Parathyroid adenoma (tissue), 2 donors: ENCODE measurements around the gene TENM3.

Source experiments
- H2AFZ ChIP-seq: fragments of 300-600 bp; sonication (generic); one replicate; pipeline ENCODE4 v1.7.0; 2017; ENCODE audit warnings: antibody characterized with exemption, mild to moderate bottlenecking
- H3K27ac ChIP-seq: fragments of 300-600 bp; sonication (generic); one replicate; pipeline ENCODE4 v1.7.0; 2017
- H3K27me3 ChIP-seq: fragments of 300-600 bp; sonication (generic); one replicate; pipeline ENCODE4 v1.7.0; 2017; ENCODE audit warnings: low read length; ENCODE audit not compliant: control insufficient read depth, insufficient read depth
- H3K36me3 ChIP-seq: fragments of 300-600 bp; sonication (generic); one replicate; pipeline ENCODE4 v1.7.0; 2017; ENCODE audit warnings: low read length; ENCODE audit not compliant: control insufficient read depth, insufficient read depth
- H3K4me1 ChIP-seq: fragments of 300-600 bp; sonication (generic); one replicate; pipeline ENCODE4 v1.7.0; 2017; ENCODE audit warnings: control low read depth
- H3K4me2 ChIP-seq: fragments of 300-600 bp; sonication (generic); one replicate; pipeline ENCODE4 v1.7.0; 2017; ENCODE audit warnings: low read length
- H3K4me3 ChIP-seq: fragments of 300-600 bp; sonication (generic); one replicate; pipeline ENCODE4 v1.7.0; 2017; ENCODE audit warnings: low read depth, low read length
- H3K79me2 ChIP-seq: fragments of 300-600 bp; sonication (generic); one replicate; pipeline ENCODE4 v1.7.0; 2017; ENCODE audit warnings: control low read depth
- H3K9ac ChIP-seq: fragments of 300-600 bp; sonication (generic); one replicate; pipeline ENCODE4 v1.7.0; 2017; ENCODE audit warnings: mild to moderate bottlenecking
- H3K9me3 ChIP-seq: fragments of 300-600 bp; sonication (generic); one replicate; pipeline ENCODE4 v1.7.0; 2017; ENCODE audit warnings: low read length; ENCODE audit not compliant: control insufficient read depth
- CTCF ChIP-seq: fragments of 300-600 bp; sonication (generic); IDR thresholded peaks from one replicate; pipeline ENCODE4 v1.7.0; 2017; ENCODE audit warnings: antibody characterized with exemption, mild to moderate bottlenecking
- donor health status: primary hyperparathyroidism.

TENM3 gene

DNA sequence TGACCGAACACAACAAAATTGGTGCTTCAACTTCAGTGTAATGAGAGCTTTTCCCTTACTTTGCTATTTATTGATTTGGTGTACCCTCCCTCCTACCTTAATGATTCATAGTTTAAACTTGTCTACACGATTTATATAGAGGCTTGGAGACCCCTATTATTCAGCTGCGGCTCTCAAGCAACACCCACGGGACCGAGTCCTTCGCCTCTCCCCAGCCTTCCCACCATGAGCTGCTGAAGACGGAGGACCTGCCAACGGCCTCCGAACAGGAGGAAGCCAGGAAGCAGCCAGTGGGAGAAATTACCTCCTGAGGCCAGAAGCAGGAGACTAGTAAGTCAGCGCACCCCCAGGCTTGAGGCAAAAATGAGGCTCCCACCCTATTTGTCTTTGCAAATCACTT is 595.3 kb downstream of the TENM3 start:
- H3K9me3 ChIP-seq, result no peaks in the 10 kb centered on the region
- no peak overlapping the region for H3K4me3 ChIP-seq
- H3K27me3 ChIP-seq, result no peaks in the 10 kb centered on the region
- H3K79me2 ChIP-seq, result no peaks in the 10 kb centered on the region
- no peaks in the 10 kb centered on the region for H3K4me1 ChIP-seq
- H2AFZ ChIP-seq, result no peak overlapping the region
- H3K36me3 ChIP-seq, result no peaks in the 10 kb centered on the region
- no peak for TF ChIP-seq CTCF
- no peak overlapping the region for H3K4me2 ChIP-seq
- no peak overlapping the region for H3K27ac ChIP-seq
- H3K9ac ChIP-seq, result no peak overlapping the region

GRCh38 chr4:182839256-182839655 is 596.1 kb downstream of the TENM3 start:
- Histone ChIP-seq H3K27me3 (no peaks in the 10 kb centered on the region), H2AFZ (no peak overlapping the region), H3K27ac (no peak overlapping the region), H3K36me3 (no peaks in the 10 kb centered on the region), H3K4me3 (no peak overlapping the region), H3K9ac (no peak overlapping the region), H3K9me3 (no peaks in the 10 kb centered on the region), H3K4me2 (no peak overlapping the region), H3K79me2 (no peaks in the 10 kb centered on the region), H3K4me1 (no peaks in the 10 kb centered on the region)
- no peak for TF ChIP-seq CTCF

DNA sequence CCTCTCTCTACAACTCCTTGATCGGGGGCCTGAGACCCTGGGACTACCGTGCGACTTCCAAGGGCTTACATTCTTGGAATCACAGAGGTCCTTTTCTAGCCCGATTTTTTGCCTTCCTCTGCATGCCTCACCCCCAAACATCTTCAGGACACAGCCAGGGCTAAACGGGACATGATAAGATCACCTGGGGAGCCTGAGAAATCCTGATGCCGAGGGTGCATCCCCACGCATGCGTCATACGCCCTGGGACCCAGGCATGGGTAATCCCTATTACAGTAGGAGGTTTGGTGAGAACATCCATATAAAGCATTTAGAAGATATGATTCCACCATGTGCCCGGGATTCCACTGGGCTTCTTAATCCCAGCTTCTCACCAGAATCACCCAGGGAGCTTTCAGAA is 596.9 kb downstream of the TENM3 start:
- Histone ChIP-seq H2AFZ (no peak overlapping the region), H3K79me2 (no peaks in the 10 kb centered on the region), H3K9me3 (no peaks in the 10 kb centered on the region), H3K27ac (no peak overlapping the region), H3K4me3 (no peak overlapping the region), H3K4me1 (no peaks in the 10 kb centered on the region), H3K4me2 (no peak overlapping the region), H3K27me3 (no peaks in the 10 kb centered on the region), H3K9ac (no peak overlapping the region), H3K36me3 (no peaks in the 10 kb centered on the region)
- TF ChIP-seq CTCF, result no peak

- Histone ChIP-seq H3K36me3 (no peaks in the 10 kb centered on the region), H3K4me2 (no peak overlapping the region), H3K4me3 (no peak overlapping the region), H3K9me3 (no peaks in the 10 kb centered on the region), H3K4me1 (no peaks in the 10 kb centered on the region), H3K27ac (no peak overlapping the region), H2AFZ (no peak overlapping the region), H3K79me2 (no peaks in the 10 kb centered on the region), H3K27me3 (no peaks in the 10 kb centered on the region), H3K9ac (no peak overlapping the region)
- TF ChIP-seq CTCF, result no peak
Observed at GRCh38 chr4:182842104-182842600, 599.0 kb downstream of the TENM3 start.

- Histone ChIP-seq H3K4me2 (no peak overlapping the region), H3K36me3 (no peaks in the 10 kb centered on the region), H3K79me2 (no peaks in the 10 kb centered on the region), H3K9ac (no peak overlapping the region), H3K4me3 (no peak overlapping the region), H3K27ac (no peak overlapping the region), H3K27me3 (no peaks in the 10 kb centered on the region), H3K4me1 (no peaks in the 10 kb centered on the region), H2AFZ (no peak overlapping the region), H3K9me3 (no peaks in the 10 kb centered on the region)
- TF ChIP-seq CTCF, result no peak
Observed at GRCh38 chr4:182842759-182843390, 599.7 kb downstream of the TENM3 start.
